NCI-H526 treated with DMSO at 0.1 percent for 48 hours (cell line): ENCODE results near the gene EFCAB8.
"Not testable (repeated sequence)": the region's sequence is repeated elsewhere in the genome, so short reads cannot be mapped to it uniquely, and the experiment has no call there.

ENCODE experiments used
- DNase-seq: peaks from one replicate; lab custom pipeline; 2025; lab: John Stamatoyannopoulos, UW

Gene EFCAB8

GRCh38 chr20:32842688-32843524 lies 15.8 kb upstream of the EFCAB8 start:
- no peak for DNase-seq

GRCh38 chr20:32845786-32846185 lies 12.9 kb upstream of the EFCAB8 start:
- no peak for DNase-seq

- DNase-seq: no peak
These were observed 11.9 kb upstream of the EFCAB8 start for GRCh38 chr20:32846852-32847251.

GRCh38 chr20:32847964-32848363 lies 10.8 kb upstream of the EFCAB8 start:
- DNase-seq: no peak

GRCh38 chr20:32848846-32849245 lies 9.9 kb upstream of the EFCAB8 start:
- no peak for DNase-seq

DNA sequence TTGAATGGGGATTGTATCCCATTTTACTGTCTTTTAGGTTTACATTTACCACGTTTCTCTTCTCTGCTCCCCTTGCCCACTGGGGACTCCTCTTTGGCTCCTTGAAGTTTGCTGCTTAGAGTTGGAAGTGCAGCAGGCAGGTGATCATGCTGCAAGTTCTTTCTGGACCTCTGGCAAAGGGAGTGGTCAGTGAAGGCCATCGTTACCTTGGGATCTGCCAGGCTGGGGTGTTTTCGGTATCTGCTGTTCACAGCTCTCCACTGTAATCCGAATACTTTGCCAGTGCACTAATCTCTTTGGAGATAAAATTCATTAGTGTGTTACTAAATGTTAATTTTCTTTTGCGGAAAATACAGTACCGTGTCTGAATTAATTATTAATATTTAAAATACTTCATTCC lies 9.1 kb upstream of the EFCAB8 start:
- DNase-seq: no peak

- no peak for DNase-seq
These were observed 3.3 kb upstream of the EFCAB8 start for GRCh38 chr20:32855387-32855786.

GRCh38 chr20:32858189-32858588 lies 534 bp upstream of the EFCAB8 start:
- DNase-seq: no peak

DNA sequence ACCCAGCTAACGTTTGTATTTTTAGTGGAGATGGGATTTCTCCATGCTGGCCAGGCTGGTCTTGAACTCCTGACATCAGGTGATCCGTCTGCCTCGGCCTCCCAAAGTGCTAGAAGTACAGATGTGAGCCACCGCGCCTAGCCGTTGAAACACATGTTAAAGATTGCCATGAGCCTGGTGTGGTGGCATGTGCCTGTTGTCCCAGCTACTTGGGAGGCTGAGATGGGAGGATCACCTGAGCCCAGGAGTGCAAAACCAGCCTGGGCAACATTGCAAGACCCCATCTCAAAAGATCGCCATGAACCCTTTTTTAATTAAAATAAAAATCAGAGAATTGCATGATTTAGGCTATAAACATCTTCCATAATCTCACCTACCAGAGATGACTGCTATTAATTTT lies 2.7 kb downstream of the EFCAB8 start:
- no peak for DNase-seq

GRCh38 chr20:32869562-32869961 lies 10.8 kb downstream of the EFCAB8 start:
- DNase-seq: no peak

DNA sequence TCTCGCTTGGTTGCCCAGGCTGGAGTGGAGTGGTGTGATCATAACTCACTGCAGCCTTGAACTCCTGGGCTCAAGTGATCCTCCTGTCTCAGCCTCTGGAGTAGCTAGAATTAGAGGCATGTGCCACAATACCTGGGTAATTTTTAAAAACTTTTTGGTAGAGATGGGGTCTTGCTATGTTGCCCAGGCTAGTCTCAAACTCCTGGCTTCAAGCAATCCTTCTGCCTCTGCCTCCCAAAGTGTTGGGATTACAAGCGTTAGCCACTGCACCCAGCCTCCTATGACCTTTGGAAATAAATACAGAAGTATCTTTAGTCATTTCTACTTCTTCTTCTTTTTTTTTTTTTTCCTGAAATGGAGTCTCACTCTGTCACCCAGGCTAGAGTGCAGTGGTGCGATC lies 11.8 kb downstream of the EFCAB8 start:
- DNase-seq: not testable (repeated sequence)

- no peak for DNase-seq
These were observed 12.3 kb downstream of the EFCAB8 start for GRCh38 chr20:32870985-32871384.

- DNase-seq: no peak
These were observed 13.0 kb downstream of the EFCAB8 start for GRCh38 chr20:32871627-32872160.

GRCh38 chr20:32872266-32872665 lies 13.5 kb downstream of the EFCAB8 start:
- DNase-seq: no peak

DNA sequence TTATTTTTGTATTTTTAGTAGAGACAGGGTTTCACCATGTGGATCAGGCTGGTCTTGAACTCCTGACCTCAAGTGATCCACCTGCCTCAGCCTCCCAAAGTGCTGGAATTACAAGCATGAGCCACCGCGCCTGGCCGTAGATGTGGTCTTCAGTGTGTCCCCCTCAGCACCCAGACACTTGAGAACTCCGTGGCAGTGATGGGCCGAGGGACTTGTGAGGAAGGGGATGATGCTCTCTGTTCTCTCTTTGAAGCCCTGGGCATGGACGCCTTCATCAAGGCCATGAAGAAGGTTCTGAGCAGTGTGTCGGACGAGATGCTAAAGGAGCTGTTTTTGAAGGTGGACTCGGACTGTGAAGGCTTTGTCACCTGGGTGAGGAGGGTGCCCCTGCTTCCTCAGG lies 16.9 kb downstream of the EFCAB8 start:
- DNase-seq: no peak

DNA sequence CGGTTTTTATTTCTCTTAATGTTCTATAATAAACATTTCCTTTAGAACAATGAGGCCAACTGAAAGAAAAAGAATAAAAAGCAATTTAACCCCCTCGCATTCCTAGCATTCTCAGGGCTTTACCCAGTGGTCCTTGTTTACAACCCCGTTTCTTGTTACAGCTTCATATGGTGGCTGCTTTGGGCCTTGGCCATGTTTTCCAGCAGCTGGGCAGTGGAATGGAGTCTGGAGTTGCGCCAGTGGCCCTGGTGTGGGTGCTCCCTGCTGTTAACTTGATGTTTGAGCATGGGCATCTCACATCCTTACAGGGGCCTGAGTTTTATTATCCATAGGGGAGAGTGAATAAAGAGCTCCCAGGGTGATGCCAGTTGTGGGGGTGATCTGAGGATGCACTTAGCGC lies 18.8 kb downstream of the EFCAB8 start:
- no peak for DNase-seq

DNA sequence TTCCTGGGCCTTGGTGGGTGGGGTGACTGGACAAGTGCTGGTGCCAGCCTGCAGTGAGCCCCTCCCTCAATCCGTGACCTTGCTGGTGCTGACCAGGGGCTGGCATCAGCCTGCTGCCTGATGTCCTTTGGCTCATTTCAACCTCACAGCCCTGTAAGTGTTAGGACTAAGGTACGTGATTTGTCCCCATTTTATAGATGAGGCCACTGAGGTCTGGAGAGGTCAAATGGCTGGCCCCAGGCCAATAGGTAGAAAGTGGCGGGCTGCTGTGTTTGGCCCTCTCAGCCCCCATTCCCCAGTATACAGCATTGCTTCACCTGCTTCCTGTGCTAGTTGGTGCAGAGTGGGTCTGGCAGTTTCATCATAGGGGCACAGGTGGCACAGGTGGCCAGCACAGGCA lies 20.1 kb downstream of the EFCAB8 start:
- DNase-seq: no peak

DNA sequence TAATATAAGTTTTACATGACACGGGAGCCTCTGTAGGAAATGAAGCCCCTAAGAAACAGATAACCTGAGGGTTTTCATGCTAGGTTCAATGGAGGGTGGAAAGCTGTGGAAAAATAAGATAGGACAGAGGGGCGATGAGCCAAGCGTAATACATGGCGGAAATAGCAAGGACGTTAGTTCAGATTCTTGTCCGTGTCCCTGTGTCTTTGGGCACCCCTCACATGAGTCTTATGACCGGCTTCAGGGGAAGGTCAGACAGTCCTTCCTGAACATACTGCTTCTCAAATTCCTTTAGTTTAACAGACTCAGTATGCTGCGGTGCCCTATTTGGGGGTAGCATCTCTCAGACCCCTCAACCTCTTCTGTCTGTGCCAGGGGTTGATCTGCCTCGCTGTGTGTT lies 20.8 kb downstream of the EFCAB8 start:
- no peak for DNase-seq

GRCh38 chr20:32880635-32881034 lies 21.9 kb downstream of the EFCAB8 start:
- DNase-seq: no peak

DNA sequence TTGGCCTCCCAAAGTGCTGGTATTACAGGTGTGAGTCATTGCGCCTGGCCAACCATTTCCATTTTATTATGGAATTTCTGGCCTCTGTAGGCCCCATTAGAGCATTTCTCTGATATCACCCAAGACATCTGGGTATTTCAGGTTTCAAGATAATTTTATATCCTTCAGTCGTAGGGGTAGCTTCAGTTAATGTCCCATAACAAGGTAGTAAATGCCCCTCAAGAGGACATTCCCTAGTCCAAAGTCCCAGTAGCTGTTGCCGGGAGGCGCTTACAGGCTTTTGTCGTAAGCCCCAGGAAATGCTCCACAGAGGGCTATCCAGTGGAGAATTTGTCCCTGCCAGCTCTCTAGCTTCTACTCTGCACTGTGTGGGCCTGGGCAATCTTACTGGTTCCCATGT lies 24.4 kb downstream of the EFCAB8 start:
- no peak for DNase-seq

- no peak for DNase-seq
These were observed 26.5 kb downstream of the EFCAB8 start for GRCh38 chr20:32885185-32885584.

GRCh38 chr20:32885952-32886351 lies 27.2 kb downstream of the EFCAB8 start:
- DNase-seq: no peak

DNA sequence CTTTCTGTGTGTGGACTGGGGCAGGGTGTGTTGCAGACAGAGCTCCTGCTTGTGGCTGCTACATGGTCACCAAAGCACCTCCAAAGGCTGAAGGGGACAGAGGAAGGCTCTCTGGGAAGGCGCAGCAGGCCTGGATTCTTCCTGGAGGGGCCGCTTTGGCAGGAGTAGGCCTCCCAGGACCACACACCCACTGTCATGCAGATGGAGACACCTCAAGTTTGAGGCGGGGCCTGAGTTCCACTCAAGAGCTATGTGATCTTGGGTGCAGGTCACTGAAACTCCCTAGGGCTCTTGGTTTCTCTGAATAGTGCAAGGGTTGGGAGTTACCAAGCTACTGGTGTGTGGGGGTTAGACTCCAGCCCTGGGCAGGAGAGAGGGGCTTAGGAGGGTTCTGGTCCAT lies 27.9 kb downstream of the EFCAB8 start:
- no peak for DNase-seq

- DNase-seq: no peak
These were observed 28.8 kb downstream of the EFCAB8 start for GRCh38 chr20:32887492-32887891.
